Inferior parietal cortex (tissue), 1 donor: ENCODE data around the gene PRM1.

ENCODE experiments used
- DNase-seq: peaks from one replicate; pipeline ENCODE4 v3.0.0-alpha.2; 2016; ENCODE audit errors: extremely low spot score

Gene PRM1

GRCh38 chr16:11236461-11237254, 44.5 kb downstream of the PRM1 start:
- no peak for DNase-seq

DNA sequence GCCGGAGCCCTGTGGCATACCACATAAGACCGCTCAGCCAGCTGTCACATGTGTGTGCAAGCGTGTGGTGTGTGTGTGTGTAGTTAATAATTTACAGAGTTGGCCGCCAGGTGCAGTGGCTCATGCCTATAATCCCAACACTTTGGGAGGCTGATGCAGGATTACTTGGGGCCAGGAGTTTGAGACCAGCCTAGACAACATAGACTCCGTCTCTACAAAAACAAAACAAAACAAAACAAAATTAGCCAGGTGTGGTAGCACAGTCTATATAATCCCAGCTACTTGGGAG, 45.5 kb downstream of the PRM1 start:
- no peak for DNase-seq

- DNase-seq = no peak
Observed at GRCh38 chr16:11234884-11235702, 46.0 kb downstream of the PRM1 start.

- DNase-seq = no peak
Observed at GRCh38 chr16:11233727-11234376, 47.3 kb downstream of the PRM1 start.

- peak; percentile 33 for DNase-seq
Observed at GRCh38 chr16:11232852-11233726, 48.0 kb downstream of the PRM1 start.

DNA sequence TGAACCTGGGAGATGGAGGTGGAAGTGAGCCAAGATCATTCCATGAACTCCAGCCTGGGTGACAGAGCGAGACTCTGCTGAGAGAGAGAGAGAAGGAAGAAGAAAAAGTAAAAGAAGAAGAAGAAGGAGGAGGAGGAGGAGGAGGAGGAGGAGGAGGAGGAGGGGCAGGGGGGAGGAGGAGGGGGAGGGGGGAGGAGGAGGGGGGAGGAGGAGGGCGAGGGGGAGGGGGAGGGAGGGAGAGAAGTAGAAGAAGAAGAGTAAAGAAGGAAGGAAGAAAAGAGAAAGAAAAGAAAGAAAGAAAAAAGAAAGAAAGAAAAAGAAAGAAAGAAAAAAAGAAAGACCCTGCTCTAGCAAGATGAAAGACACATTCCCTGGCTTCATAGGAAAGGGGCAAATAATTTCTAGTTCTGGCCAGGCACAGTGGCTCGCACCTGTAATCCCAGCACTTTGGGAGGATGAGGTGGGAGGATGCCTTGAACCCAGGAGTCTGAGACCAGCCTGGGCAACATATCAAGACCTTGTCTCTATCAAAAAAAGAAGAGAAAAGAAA, 48.8 kb downstream of the PRM1 start:
- no peak for DNase-seq

GRCh38 chr16:11231367-11231970, 49.7 kb downstream of the PRM1 start:
- DNase-seq = no peak
